ENCODE measurements around the gene SLC7A6. TPM values are rescaled to one million over a fixed set of nuclear protein-coding genes. Genes with fewer than 3 reads are reported as not detected.

Gene SLC7A6
- total and polyA plus RNA-seq, 2 of the 13 experiments (the other 11 are each of a cell fraction or from before 2014, with no cell fraction given), result 35.8 to 70.8 TPM

DNA sequence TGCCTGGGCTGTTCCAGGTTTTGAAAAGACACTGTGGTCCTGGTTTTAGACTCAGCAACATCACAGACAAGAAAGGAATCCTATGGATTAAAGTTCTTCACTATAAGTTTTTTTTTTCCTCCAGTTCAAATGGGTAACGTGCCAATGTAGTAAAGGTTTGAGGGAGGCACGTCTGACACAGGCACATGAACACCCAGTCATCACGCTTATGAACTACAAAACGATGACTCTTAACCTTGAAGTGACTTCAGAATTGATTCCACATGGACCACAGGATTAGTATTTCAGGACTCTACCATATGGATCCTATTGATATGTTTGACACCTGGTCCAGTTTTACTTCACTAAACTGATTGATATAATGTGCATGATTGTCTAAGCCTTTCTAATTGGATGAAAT lies 48.8 kb downstream of the SLC7A6 start:
- 94% methylated on average over 4 of the region's 4 CpGs for WGBS (ENCODE audit: low lambda C conversion rate)
- Histone ChIP-seq H3K36me3 (replicated peaks in 1 of 2; ENCODE audit: control insufficient read depth in 1 of 2, insufficient read depth in 2 of 2, low read length in 2 of 2) (peaks cover 6 to 24% of the 10 kb centered on the region in 2 experiments), H4K20me1 (ENCODE audit: insufficient read depth, low read length) (peaks cover 4% of the 10 kb centered on the region; the same call in 1 of the 2 replicates), H3K9ac (ENCODE audit: insufficient read depth, low read depth, low read length) (no peak overlapping the region), H3K27ac (ENCODE audit: extremely low read length, insufficient read depth, low read length) (peak overlapping the region; percentile 9), H3K4me3 (replicated peaks in 1 of 3; ENCODE audit: insufficient read depth in 1 of 3, low read depth in 2 of 3, low read length in 3 of 3) (no peak overlapping the region), H3K9me3 (ENCODE audit: low read length) (no peaks in the 10 kb centered on the region), H3K79me2 (ENCODE audit: insufficient read depth, low read length) (peaks cover 52% of the 10 kb centered on the region), H3K27me3 (ENCODE audit: control insufficient read depth in 1 of 2, insufficient read depth in 2 of 2, low read length in 2 of 2) (no peaks in the 10 kb centered on the region; a peak in 1 of 5 replicates), H2AFZ (ENCODE audit: low read length) (no peak overlapping the region), H3K4me2 (ENCODE audit: low read depth, low read length) (peak overlapping the region; percentile 37), H3K4me1 (ENCODE audit: insufficient read depth, low read length) (peaks cover 44% of the 10 kb centered on the region)
- intact Hi-C loops (cut with micrococcal nuclease; ENCODE audit: unreplicated experiment), result no loop called here
- ChIA-PET POLR2A (no interaction called here), CTCF (ENCODE audit: low intra/inter-chr PET ratio, low total read pairs) (no interaction called here)
- ATAC-seq (no peak), DNase-seq (ENCODE audit: low spot score) (no peak), FAIRE-seq (no peak)
- no TSS peak for BruUV-seq (replicated peaks)
- in situ Hi-C loops (cut with HindIII; ENCODE audit: extremely low pct_ligation_motif_present, low pct_unique_long_range_greater_than_20kb), result no loop called here
- TF ChIP-seq ZMYM2 (CRISPR knock-in tag; IDR thresholded peaks at IDR 0.05) (no peak), ZSCAN31 (CRISPR knock-in tag; IDR thresholded peaks at IDR 0.05; ENCODE audit: low read depth) (no peak), FLYWCH1 (CRISPR knock-in tag; IDR thresholded peaks at IDR 0.05) (no peak), POLR2A (IDR thresholded peaks at IDR 0.05; ENCODE audit: insufficient read depth in 1 of 2, low read depth in 2 of 2, low read length in 2 of 2) (no peak), KAT7 (CRISPR knock-in tag; IDR thresholded peaks at IDR 0.05; ENCODE audit: borderline replicate concordance) (0 out of 2 replicates have a peak, but pooled peaks have one; percentile 4), ZNF496 (CRISPR knock-in tag; IDR thresholded peaks at IDR 0.05; ENCODE audit: insufficient replicate concordance) (no peak), RBAK (CRISPR knock-in tag; IDR thresholded peaks at IDR 0.05) (no peak), RFX5 (IDR thresholded peaks at IDR 0.05; ENCODE audit: low read depth, low read length) (no peak), KDM5B (CRISPR knock-in tag; IDR thresholded peaks at IDR 0.05; ENCODE audit: borderline replicate concordance) (no peak), ZNF652 (CRISPR knock-in tag; IDR thresholded peaks at IDR 0.05; ENCODE audit: borderline replicate concordance, low read depth) (no peak), MED1 (CRISPR knock-in tag; IDR thresholded peaks at IDR 0.05) (no peak), PHF20 (CRISPR knock-in tag; IDR thresholded peaks at IDR 0.05) (0 out of 2 replicates have a peak, but pooled peaks have one; percentile 8), JARID2 (CRISPR knock-in tag; IDR thresholded peaks at IDR 0.05; ENCODE audit: insufficient replicate concordance) (no peak), ZNF10 (CRISPR knock-in tag; IDR thresholded peaks at IDR 0.05; ENCODE audit: borderline replicate concordance, low read depth) (no peak), ARHGAP35 (CRISPR knock-in tag; IDR thresholded peaks at IDR 0.05; ENCODE audit: borderline replicate concordance) (no peak), PHB2 (IDR thresholded peaks at IDR 0.05; ENCODE audit: partially characterized antibody) (no peak)
- TF ChIP-seq, protein P1, sequence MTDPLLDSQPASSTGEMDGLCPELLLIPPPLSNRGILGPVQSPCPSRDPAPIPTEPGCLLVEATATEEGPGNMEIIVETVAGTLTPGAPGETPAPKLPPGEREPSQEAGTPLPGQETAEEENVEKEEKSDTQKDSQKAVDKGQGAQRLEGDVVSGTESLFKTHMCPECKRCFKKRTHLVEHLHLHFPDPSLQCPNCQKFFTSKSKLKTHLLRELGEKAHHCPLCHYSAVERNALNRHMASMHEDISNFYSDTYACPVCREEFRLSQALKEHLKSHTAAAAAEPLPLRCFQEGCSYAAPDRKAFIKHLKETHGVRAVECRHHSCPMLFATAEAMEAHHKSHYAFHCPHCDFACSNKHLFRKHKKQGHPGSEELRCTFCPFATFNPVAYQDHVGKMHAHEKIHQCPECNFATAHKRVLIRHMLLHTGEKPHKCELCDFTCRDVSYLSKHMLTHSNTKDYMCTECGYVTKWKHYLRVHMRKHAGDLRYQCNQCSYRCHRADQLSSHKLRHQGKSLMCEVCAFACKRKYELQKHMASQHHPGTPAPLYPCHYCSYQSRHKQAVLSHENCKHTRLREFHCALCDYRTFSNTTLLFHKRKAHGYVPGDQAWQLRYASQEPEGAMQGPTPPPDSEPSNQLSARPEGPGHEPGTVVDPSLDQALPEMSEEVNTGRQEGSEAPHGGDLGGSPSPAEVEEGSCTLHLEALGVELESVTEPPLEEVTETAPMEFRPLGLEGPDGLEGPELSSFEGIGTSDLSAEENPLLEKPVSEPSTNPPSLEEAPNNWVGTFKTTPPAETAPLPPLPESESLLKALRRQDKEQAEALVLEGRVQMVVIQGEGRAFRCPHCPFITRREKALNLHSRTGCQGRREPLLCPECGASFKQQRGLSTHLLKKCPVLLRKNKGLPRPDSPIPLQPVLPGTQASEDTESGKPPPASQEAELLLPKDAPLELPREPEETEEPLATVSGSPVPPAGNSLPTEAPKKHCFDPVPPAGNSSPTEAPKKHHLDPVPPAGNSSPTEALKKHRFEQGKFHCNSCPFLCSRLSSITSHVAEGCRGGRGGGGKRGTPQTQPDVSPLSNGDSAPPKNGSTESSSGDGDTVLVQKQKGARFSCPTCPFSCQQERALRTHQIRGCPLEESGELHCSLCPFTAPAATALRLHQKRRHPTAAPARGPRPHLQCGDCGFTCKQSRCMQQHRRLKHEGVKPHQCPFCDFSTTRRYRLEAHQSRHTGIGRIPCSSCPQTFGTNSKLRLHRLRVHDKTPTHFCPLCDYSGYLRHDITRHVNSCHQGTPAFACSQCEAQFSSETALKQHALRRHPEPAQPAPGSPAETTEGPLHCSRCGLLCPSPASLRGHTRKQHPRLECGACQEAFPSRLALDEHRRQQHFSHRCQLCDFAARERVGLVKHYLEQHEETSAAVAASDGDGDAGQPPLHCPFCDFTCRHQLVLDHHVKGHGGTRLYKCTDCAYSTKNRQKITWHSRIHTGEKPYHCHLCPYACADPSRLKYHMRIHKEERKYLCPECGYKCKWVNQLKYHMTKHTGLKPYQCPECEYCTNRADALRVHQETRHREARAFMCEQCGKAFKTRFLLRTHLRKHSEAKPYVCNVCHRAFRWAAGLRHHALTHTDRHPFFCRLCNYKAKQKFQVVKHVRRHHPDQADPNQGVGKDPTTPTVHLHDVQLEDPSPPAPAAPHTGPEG (CRISPR knock-in tag; IDR thresholded peaks at IDR 0.05), result no peak
